Smooth muscle cell (in vitro differentiated cells): Measurements from ENCODE around the gene ATG5. TPM values are rescaled to one million over a fixed set of nuclear protein-coding genes. Genes with fewer than 3 reads are reported as not detected.

Source experiments
- DNase-seq: peaks from one replicate; lab custom pipeline; 2025; ENCODE audit not compliant: unreplicated experiment; lab: John Stamatoyannopoulos, UW
- H2AFZ ChIP-seq: fragments of 200-600 bp; sonication (generic); 2 replicates; pipeline ENCODE4 v1.6.0; 2016; ENCODE audit warnings: antibody characterized with exemption, low read depth, mild to moderate bottlenecking
- H3F3A ChIP-seq: fragments of 200-600 bp; sonication (generic); 2 replicates; pipeline ENCODE4 v1.6.0; 2017; ENCODE audit warnings: antibody characterized with exemption, low read depth
- H3K27ac ChIP-seq: fragments of 200-600 bp; sonication (generic); 2 replicates; pipeline ENCODE4 v1.5.1; 2016; ENCODE audit warnings: low read depth, mild to moderate bottlenecking
- H3K27me3 ChIP-seq: fragments of 200-600 bp; sonication (generic); 2 replicates; pipeline ENCODE4 v1.6.1; 2016; ENCODE audit warnings: low read depth, mild to moderate bottlenecking
- H3K36me3 ChIP-seq: fragments of 200-600 bp; sonication (generic); 2 replicates; pipeline ENCODE4 v1.5.1; 2016; ENCODE audit warnings: low read depth
- H3K4me1 ChIP-seq: fragments of 200-600 bp; sonication (generic); 2 replicates; pipeline ENCODE4 v1.5.1; 2016; ENCODE audit warnings: low read depth
- H3K4me2 ChIP-seq: fragments of 200-600 bp; sonication (generic); 2 replicates; pipeline ENCODE4 v1.6.0; 2016; ENCODE audit warnings: mild to moderate bottlenecking
- H3K4me3 ChIP-seq: fragments of 200-600 bp; sonication (generic); 2 replicates; pipeline ENCODE4 v1.5.1; 2016; ENCODE audit warnings: mild to moderate bottlenecking
- H3K79me2 ChIP-seq: fragments of 200-600 bp; sonication (generic); 2 replicates; pipeline ENCODE4 v1.6.0; 2016; ENCODE audit warnings: low read depth, mild to moderate bottlenecking
- H3K9ac ChIP-seq: fragments of 200-600 bp; sonication (generic); 2 replicates; pipeline ENCODE4 v1.6.0; 2016; ENCODE audit warnings: low read depth
- H3K9me3 ChIP-seq: fragments of 200-600 bp; sonication (generic); replicated peaks from 2 replicates; pipeline ENCODE4 v1.5.1; 2016; ENCODE audit warnings: low read depth
- H4K20me1 ChIP-seq: fragments of 200-600 bp; sonication (generic); 2 replicates; pipeline ENCODE4 v1.6.0; 2016; ENCODE audit warnings: low read depth
- WGBS: methylation state at CpG from one replicate; pipeline ENCODE4 v1.1.7; 2016; ENCODE audit warnings: low lambda C conversion rate; 5-methylcytosine and 5-hydroxymethylcytosine counted together
- polyA plus RNA-seq: library from polyadenylated mRNA; unstranded; fragments of >200 nt; fragmentation: Nextera tagmentation; extraction: Ambion mirVana; gene quantifications from 2 replicates; pipeline ENCODE4 v1.2.1, GENCODE V29; 2016
- total RNA-seq: library from RNA; depleted of rRNA; stranded (reverse); fragments of >200 nt; gene quantifications from 2 replicates; pipeline ENCODE4 v1.2.3, GENCODE V29; 2014
- TF ChIP-seq, protein P1 (sequence below): fragments of 200-600 bp; sonication (generic); IDR thresholded peaks from 2 replicates; pipeline ENCODE4 v1.5.1; 2017; ENCODE audit warnings: borderline replicate concordance, mild to moderate bottlenecking, antibody characterized with exemption; ENCODE audit not compliant: insufficient read depth, poor library complexity, severe bottlenecking

ATG5 gene
- total and polyA plus RNA-seq, 2 experiments from 2014 or later = 33.7 to 34.4 TPM

DNA sequence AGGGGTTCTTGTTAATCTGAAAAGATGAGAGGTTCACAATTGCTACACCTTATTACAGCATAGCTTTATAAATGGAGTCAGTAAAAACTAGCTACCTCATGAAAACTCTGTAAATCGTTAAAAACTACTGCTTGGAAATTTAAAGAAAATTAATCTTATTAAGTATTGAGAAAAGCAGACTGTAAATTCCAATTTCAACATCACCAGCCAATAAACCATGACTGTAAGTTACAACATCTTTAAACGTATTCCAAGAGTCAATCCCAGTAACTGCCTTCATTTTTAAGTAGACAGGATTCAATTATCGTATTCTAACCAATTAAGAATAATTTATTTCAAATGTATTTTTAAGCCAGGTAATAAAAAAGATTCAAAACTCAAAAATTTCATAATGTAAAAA, 70.3 kb downstream of the ATG5 start:
- H2AFZ ChIP-seq = no peak overlapping the region
- H3K79me2 ChIP-seq = peaks cover 25% of the 10 kb centered on the region
- H3K4me3 ChIP-seq = no peak overlapping the region
- no peak overlapping the region for H3K4me2 ChIP-seq
- no peaks in the 10 kb centered on the region for H3K4me1 ChIP-seq
- WGBS = 83% methylated on average over 3 of the region's 3 CpGs
- H4K20me1 ChIP-seq = peaks cover 48% of the 10 kb centered on the region
- no peaks in the 10 kb centered on the region for H3F3A ChIP-seq
- no peaks in the 10 kb centered on the region for H3K36me3 ChIP-seq
- H3K27ac ChIP-seq = no peak overlapping the region
- no peaks in the 10 kb centered on the region for H3K9me3 ChIP-seq
- TF ChIP-seq, protein P1, sequence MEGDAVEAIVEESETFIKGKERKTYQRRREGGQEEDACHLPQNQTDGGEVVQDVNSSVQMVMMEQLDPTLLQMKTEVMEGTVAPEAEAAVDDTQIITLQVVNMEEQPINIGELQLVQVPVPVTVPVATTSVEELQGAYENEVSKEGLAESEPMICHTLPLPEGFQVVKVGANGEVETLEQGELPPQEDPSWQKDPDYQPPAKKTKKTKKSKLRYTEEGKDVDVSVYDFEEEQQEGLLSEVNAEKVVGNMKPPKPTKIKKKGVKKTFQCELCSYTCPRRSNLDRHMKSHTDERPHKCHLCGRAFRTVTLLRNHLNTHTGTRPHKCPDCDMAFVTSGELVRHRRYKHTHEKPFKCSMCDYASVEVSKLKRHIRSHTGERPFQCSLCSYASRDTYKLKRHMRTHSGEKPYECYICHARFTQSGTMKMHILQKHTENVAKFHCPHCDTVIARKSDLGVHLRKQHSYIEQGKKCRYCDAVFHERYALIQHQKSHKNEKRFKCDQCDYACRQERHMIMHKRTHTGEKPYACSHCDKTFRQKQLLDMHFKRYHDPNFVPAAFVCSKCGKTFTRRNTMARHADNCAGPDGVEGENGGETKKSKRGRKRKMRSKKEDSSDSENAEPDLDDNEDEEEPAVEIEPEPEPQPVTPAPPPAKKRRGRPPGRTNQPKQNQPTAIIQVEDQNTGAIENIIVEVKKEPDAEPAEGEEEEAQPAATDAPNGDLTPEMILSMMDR = no peak
- DNase-seq = no peak
- H3K27me3 ChIP-seq = no peaks in the 10 kb centered on the region
- no peak overlapping the region for H3K9ac ChIP-seq

DNA sequence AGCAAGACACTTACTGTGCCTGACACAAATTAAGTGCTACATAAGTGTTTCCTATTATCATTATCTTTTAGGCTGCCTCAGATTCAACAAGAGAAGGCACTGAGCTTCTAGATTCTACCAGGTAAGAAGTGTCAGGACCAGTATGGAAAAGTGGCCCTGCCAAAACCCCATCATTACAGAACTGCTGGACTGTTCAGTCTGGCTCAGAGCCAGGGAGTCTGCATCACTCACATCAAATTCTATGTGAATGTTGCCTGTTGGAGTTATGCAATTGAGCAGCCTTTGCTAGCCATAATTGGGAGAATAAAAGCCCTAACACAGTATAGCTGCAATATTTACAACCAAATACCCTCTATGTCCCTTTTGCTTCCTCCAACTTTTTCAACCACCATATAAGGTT, 70.9 kb downstream of the ATG5 start:
- DNase-seq = no peak
- H3K79me2 ChIP-seq = peaks cover 18% of the 10 kb centered on the region
- no peak overlapping the region for H3K4me2 ChIP-seq

DNA sequence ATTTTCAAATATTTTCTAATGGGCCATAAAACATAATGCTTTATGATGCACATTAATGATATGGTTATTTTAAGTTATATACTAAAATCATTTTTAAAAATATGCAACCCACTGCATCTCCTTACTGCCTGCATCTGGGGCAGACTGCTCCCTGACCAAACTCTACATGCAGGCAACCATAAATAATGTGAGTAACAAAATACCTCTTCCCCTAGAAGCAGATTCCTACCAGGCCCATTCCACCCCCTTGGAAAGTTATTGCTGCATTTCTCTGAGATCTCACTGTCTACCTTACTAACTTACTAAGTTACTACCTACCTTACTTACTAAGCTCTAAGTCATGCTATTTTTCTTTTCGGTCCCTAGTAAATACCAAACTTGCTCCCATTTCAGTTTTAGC, 71.8 kb downstream of the ATG5 start:
- no peak overlapping the region for H3K9ac ChIP-seq
- DNase-seq = no peak
- no peaks in the 10 kb centered on the region for H3K36me3 ChIP-seq
- no peaks in the 10 kb centered on the region for H3K27me3 ChIP-seq
- peaks cover 13% of the 10 kb centered on the region for H3K79me2 ChIP-seq
- no peaks in the 10 kb centered on the region for H3F3A ChIP-seq
- H3K4me3 ChIP-seq = no peak overlapping the region
- no peak overlapping the region for H3K27ac ChIP-seq
- H3K4me2 ChIP-seq = peak overlapping the region; percentile 6
- H3K4me1 ChIP-seq = no peaks in the 10 kb centered on the region
- WGBS = 90% methylated on average over 1 of the region's 1 CpG
- peaks cover 43% of the 10 kb centered on the region for H4K20me1 ChIP-seq
- TF ChIP-seq, protein P1 = no peak
- no peaks in the 10 kb centered on the region for H3K9me3 ChIP-seq
- H2AFZ ChIP-seq = no peak overlapping the region

More for the DNA sequence above, 70.9 kb downstream of the ATG5 start:
- TF ChIP-seq, protein P1 = no peak
- H2AFZ ChIP-seq = no peak overlapping the region
- no peak overlapping the region for H3K4me3 ChIP-seq
- H3K9ac ChIP-seq = no peak overlapping the region
- H3K9me3 ChIP-seq = no peaks in the 10 kb centered on the region
- H3K27me3 ChIP-seq = no peaks in the 10 kb centered on the region
- no peaks in the 10 kb centered on the region for H3K36me3 ChIP-seq
- H3F3A ChIP-seq = no peaks in the 10 kb centered on the region
- H3K27ac ChIP-seq = no peak overlapping the region
- no peaks in the 10 kb centered on the region for H3K4me1 ChIP-seq
- H4K20me1 ChIP-seq = peaks cover 43% of the 10 kb centered on the region

DNA sequence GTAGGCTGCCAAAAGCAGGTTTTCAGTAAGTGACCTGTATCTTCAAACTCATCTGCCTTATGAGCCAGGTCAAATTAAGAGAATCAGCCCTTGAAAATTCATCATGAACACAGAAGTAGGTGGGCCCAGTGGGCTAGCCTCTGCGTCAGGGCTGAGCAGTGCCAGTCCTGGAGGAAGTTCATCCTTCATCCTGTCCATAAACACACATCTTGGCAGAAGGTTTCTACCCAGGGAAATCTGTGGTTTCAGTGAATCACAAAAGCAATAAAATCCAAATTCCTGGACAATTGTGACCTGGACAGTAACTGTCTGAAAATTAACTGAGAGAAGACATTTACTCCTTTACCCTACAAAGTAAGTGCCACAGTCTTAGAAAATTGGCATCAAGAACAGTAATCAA, 72.4 kb downstream of the ATG5 start:
- H3K27ac ChIP-seq = no peak overlapping the region
- H3K79me2 ChIP-seq = peaks cover 13% of the 10 kb centered on the region
- no peaks in the 10 kb centered on the region for H3K27me3 ChIP-seq
- WGBS = 68% methylated on average over 1 of the region's 1 CpG
- peak overlapping the region; percentile 6 for H3K4me2 ChIP-seq
- H4K20me1 ChIP-seq = peaks cover 42% of the 10 kb centered on the region
- no peaks in the 10 kb centered on the region for H3F3A ChIP-seq
- H2AFZ ChIP-seq = no peak overlapping the region
- H3K9me3 ChIP-seq = no peaks in the 10 kb centered on the region
- H3K9ac ChIP-seq = no peak overlapping the region
- TF ChIP-seq, protein P1 = no peak
- no peaks in the 10 kb centered on the region for H3K4me1 ChIP-seq
- no peaks in the 10 kb centered on the region for H3K36me3 ChIP-seq
- no peak for DNase-seq
- no peak overlapping the region for H3K4me3 ChIP-seq
